Liver (tissue), 9 donors: ENCODE results near the gene PPP1R1A. TPM values are rescaled to one million over a fixed set of nuclear protein-coding genes. Genes with fewer than 3 reads are reported as not detected.

Source experiments
- DNase-seq: peaks from one replicate; pipeline ENCODE4 v3.0.0-alpha.2; 2017; ENCODE audit warnings: low spot score
- H3K27ac ChIP-seq, 2 donors: one replicate each; pipeline ENCODE4 v1.7.0; 2013; ENCODE audit warnings: inconsistent platforms in 2 of 2, low read length in 2 of 2, control low read depth in 1 of 2, low read depth in 1 of 2, mild to moderate bottlenecking in 1 of 2
- H3K27me3 ChIP-seq, 4 donors: one replicate each; pipeline versions ENCODE4 v1.6.1 to v1.7.0; 2013; ENCODE audit warnings: low read length in 3 of 4, inconsistent platforms in 1 of 4, mild to moderate bottlenecking in 1 of 4, moderate library complexity in 1 of 4; ENCODE audit not compliant: control insufficient read depth in 4 of 4, insufficient read depth in 4 of 4
- H3K36me3 ChIP-seq, 4 donors: one replicate each; pipeline versions ENCODE4 v1.6.1 to v1.7.0; 2013; ENCODE audit warnings: low read length in 3 of 4, mild to moderate bottlenecking in 3 of 4, low read depth in 1 of 4, moderate library complexity in 1 of 4; ENCODE audit not compliant: control insufficient read depth in 4 of 4, insufficient read depth in 3 of 4
- H3K4me1 ChIP-seq, 4 donors: one replicate each; pipeline versions ENCODE4 v1.6.1 to v1.7.0; 2013; ENCODE audit warnings: low read length in 3 of 4, mild to moderate bottlenecking in 3 of 4, moderate library complexity in 1 of 4; ENCODE audit not compliant: control insufficient read depth in 4 of 4, insufficient read depth in 4 of 4
- H3K4me3 ChIP-seq, 3 donors: one replicate each; pipeline versions ENCODE4 v1.6.1 to v1.7.0; 2013; ENCODE audit warnings: low read length in 3 of 3, control low read depth in 1 of 3, low read depth in 1 of 3, mild to moderate bottlenecking in 1 of 3
- H3K9ac ChIP-seq, 2 donors: one replicate each; pipeline ENCODE4 v1.7.0; 2013; ENCODE audit warnings: low read length in 2 of 2, mild to moderate bottlenecking in 2 of 2, moderate library complexity in 2 of 2, control low read depth in 1 of 2, low read depth in 1 of 2
- H3K9me3 ChIP-seq, 4 donors: one replicate each; pipeline versions ENCODE4 v1.6.1 to v1.7.0; 2013; ENCODE audit warnings: low read length in 3 of 4; ENCODE audit not compliant: control insufficient read depth in 4 of 4
- CTCF ChIP-seq: fragments of 150-350 bp; IDR thresholded peaks from 2 replicates; pipeline ENCODE4 v1.5.1; 2017; ENCODE audit warnings: improper control_type of control experiment, low read depth, low read length; ENCODE audit not compliant: missing input control
- EGR1 ChIP-seq, 2 donors: IDR thresholded peaks; 2 replicates each; pipeline ENCODE4 v1.6.1; 2016 to 2018; ENCODE audit warnings: antibody characterized with exemption in 2 of 2, low read depth in 2 of 2
- FOXA1 ChIP-seq: IDR thresholded peaks from 2 replicates; pipeline ENCODE4 v1.6.1; 2016; ENCODE audit warnings: antibody characterized with exemption
- RAD21 ChIP-seq, 2 donors: IDR thresholded peaks; 2 replicates each; pipeline ENCODE4 v1.6.1; 2016; ENCODE audit warnings: antibody characterized with exemption in 2 of 2, mild to moderate bottlenecking in 2 of 2
- REST ChIP-seq: IDR thresholded peaks from 2 replicates; pipeline ENCODE4 v1.6.1; 2016; ENCODE audit warnings: antibody characterized with exemption, mild to moderate bottlenecking
- SP1 ChIP-seq: IDR thresholded peaks from 2 replicates; pipeline ENCODE4 v1.6.1; 2018; ENCODE audit warnings: antibody characterized with exemption, mild to moderate bottlenecking
- WGBS: extraction: QIAGEN DNeasy Blood & Tissue Kit; methylation state at CpG from one replicate; pipeline ENCODE4 v1.1.7; 2013; 5-methylcytosine and 5-hydroxymethylcytosine counted together
- polyA plus RNA-seq, 2 donors: library from polyadenylated mRNA; stranded (reverse) in 1 of 2; unstranded in 1 of 2; fragments of 200-250 nt in 1 of 2; fragments of >200 nt in 1 of 2; fragmentation: Nextera tagmentation in 1 of 2; extraction: Ambion mirVana in 1 of 2; gene quantifications; one replicate each; pipeline versions ENCODE4 v1.2.1 to v1.2.3, GENCODE V29; 2013 to 2015
- total RNA-seq, 2 donors: library from RNA; depleted of rRNA; stranded (reverse); fragments of >200 nt; gene quantifications; one replicate each; pipeline ENCODE4 v1.2.3, GENCODE V29; 2014
- TF ChIP-seq, protein P1 (sequence below): IDR thresholded peaks from 2 replicates; pipeline ENCODE4 v1.6.1; 2016; ENCODE audit warnings: antibody characterized with exemption
- TF ChIP-seq, protein P2 (sequence below): IDR thresholded peaks from 2 replicates; pipeline ENCODE4 v1.6.1; 2016; ENCODE audit warnings: antibody characterized with exemption
- donor health status: healthy.
- donor health status: healthy.
- donor health status: healthy.
- donor health status: healthy.
- donor health status: healthy.

The PPP1R1A gene
- total and polyA plus RNA-seq, 4 donors: 8.1 to 182 (median 43.8) TPM

- DNase-seq: no peak
- Histone ChIP-seq H3K4me1 (peaks cover 2 to 13% (median 5%) of the 10 kb centered on the region in 4 donors), H3K27me3 (no peaks in the 10 kb centered on the region), H3K9me3 (no peaks in the 10 kb centered on the region), H3K36me3 (no peaks in the 10 kb centered on the region), H3K9ac (no peak overlapping the region), H3K27ac (no peak overlapping the region), H3K4me3 (no peak overlapping the region)
- 77% methylated on average over 4 of the region's 4 CpGs for WGBS
- TF ChIP-seq, protein P1, sequence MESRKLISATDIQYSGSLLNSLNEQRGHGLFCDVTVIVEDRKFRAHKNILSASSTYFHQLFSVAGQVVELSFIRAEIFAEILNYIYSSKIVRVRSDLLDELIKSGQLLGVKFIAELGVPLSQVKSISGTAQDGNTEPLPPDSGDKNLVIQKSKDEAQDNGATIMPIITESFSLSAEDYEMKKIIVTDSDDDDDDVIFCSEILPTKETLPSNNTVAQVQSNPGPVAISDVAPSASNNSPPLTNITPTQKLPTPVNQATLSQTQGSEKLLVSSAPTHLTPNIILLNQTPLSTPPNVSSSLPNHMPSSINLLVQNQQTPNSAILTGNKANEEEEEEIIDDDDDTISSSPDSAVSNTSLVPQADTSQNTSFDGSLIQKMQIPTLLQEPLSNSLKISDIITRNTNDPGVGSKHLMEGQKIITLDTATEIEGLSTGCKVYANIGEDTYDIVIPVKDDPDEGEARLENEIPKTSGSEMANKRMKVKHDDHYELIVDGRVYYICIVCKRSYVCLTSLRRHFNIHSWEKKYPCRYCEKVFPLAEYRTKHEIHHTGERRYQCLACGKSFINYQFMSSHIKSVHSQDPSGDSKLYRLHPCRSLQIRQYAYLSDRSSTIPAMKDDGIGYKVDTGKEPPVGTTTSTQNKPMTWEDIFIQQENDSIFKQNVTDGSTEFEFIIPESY: no peak
These were observed 4.7 kb upstream of the PPP1R1A start for GRCh38 chr12:54593135-54593534.

GRCh38 chr12:54592316-54592715 lies 3.9 kb upstream of the PPP1R1A start:
- TF ChIP-seq, protein P2, sequence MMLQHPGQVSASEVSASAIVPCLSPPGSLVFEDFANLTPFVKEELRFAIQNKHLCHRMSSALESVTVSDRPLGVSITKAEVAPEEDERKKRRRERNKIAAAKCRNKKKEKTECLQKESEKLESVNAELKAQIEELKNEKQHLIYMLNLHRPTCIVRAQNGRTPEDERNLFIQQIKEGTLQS: no peak
- no peak for TF ChIP-seq SP1
- TF ChIP-seq CTCF: no peak
- no peak for TF ChIP-seq EGR1 (IDR thresholded peaks at IDR 0.05; ENCODE audit: low read depth in 2 of 2)
- no peak for TF ChIP-seq FOXA1
- TF ChIP-seq, protein P1: no peak
- TF ChIP-seq REST: no peak
- no peak for TF ChIP-seq RAD21 (IDR thresholded peaks at IDR 0.05)
- WGBS: 89% methylated on average over 2 of the region's 2 CpGs
- H3K4me1 ChIP-seq: peaks cover 2 to 16% (median 8%) of the 10 kb centered on the region in 4 donors
- no peaks in the 10 kb centered on the region for H3K9me3 ChIP-seq
- no peak for DNase-seq
- no peak overlapping the region for H3K9ac ChIP-seq
- H3K36me3 ChIP-seq: no peaks in the 10 kb centered on the region
- no peaks in the 10 kb centered on the region for H3K27me3 ChIP-seq
- no peak overlapping the region for H3K4me3 ChIP-seq
- no peak overlapping the region for H3K27ac ChIP-seq
